ENCODE data around the gene TK2.

TK2 gene

DNA sequence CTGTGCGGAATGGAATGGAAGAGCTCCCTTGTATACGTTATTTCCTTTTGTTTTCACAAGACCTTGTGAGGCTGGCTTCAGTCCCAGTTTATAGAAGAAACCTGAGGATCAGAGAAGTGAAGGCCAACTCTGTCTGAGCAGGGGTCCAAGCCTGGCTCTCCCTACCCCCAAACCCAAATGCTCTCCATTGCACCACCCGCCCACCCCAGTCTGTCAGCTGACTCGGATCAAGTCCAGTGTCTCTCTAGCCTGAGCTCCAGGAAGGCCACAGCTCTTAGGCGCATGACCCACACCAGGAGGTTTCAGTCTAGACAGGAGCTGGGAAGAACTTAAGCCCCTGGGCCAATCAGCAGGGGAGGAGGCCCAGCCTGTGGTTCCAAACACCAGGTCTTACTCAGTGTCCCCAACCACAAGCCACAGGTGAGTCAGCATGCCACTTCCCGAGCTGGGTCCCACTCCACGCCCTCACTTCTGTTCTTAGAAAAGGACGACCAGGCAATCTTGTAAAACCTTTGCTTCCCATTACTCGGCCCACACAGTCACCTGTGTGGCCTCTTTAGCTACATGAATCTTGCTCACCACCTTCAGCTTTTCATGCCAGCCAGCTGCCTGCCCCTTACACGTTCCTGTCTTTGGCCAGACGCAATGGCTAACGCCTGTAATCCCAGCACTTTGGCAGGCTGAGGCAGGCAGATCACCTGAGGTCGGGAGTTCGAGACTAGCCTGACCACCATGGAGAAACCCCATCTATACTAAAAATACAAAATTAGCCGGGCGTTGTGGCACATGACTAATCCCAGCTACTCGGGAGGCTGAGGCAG, 27.8 kb downstream of the TK2 start:
- DNase-seq = peak; percentile 96
- no peaks in the 10 kb centered on the region for H3K9me2 ChIP-seq (replicated peaks; ENCODE audit: insufficient read depth, low read length)
- TF ChIP-seq EZH2 (optimal IDR thresholded peaks at IDR 0.05; ENCODE audit: low read depth, low read length) (no peak), EZH2phosphoT487 (IDR thresholded peaks at IDR 0.05; ENCODE audit: low read length) (no peak)
- TF ChIP-seq, protein P1, sequence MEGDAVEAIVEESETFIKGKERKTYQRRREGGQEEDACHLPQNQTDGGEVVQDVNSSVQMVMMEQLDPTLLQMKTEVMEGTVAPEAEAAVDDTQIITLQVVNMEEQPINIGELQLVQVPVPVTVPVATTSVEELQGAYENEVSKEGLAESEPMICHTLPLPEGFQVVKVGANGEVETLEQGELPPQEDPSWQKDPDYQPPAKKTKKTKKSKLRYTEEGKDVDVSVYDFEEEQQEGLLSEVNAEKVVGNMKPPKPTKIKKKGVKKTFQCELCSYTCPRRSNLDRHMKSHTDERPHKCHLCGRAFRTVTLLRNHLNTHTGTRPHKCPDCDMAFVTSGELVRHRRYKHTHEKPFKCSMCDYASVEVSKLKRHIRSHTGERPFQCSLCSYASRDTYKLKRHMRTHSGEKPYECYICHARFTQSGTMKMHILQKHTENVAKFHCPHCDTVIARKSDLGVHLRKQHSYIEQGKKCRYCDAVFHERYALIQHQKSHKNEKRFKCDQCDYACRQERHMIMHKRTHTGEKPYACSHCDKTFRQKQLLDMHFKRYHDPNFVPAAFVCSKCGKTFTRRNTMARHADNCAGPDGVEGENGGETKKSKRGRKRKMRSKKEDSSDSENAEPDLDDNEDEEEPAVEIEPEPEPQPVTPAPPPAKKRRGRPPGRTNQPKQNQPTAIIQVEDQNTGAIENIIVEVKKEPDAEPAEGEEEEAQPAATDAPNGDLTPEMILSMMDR (IDR thresholded peaks at IDR 0.05; ENCODE audit: low read length) = no peak
- H3K4me1 ChIP-seq (ENCODE audit: low read length) = peaks cover 83% of the 10 kb centered on the region
- no peaks in the 10 kb centered on the region for H4K20me1 ChIP-seq (ENCODE audit: insufficient read depth, low read length)
- peak overlapping the region; percentile 15; the same call in 1 of the 2 replicates for H3K4me3 ChIP-seq (ENCODE audit: low read length)
- peak overlapping the region; percentile 92 for H3K27ac ChIP-seq (ENCODE audit: low read length)
- H3K79me2 ChIP-seq (ENCODE audit: low read length) = peaks cover 29% of the 10 kb centered on the region
- H3F3A ChIP-seq (ENCODE audit: insufficient read depth, low read length) = peaks cover 65% of the 10 kb centered on the region
- H3K36me3 ChIP-seq (replicated peaks; ENCODE audit: insufficient read depth, low read length) = no peaks in the 10 kb centered on the region
- H3K27me3 ChIP-seq (replicated peaks; ENCODE audit: insufficient read depth, low read length) = no peaks in the 10 kb centered on the region
- H3K9ac ChIP-seq (ENCODE audit: low read length) = peak overlapping the region; percentile 66
- no peaks in the 10 kb centered on the region for H3K9me3 ChIP-seq (replicated peaks; ENCODE audit: insufficient read depth, low read length)
- peak overlapping the region; percentile 77 for H3K4me2 ChIP-seq (ENCODE audit: low read depth, low read length)
- no peak overlapping the region for H2AFZ ChIP-seq (ENCODE audit: low read length)

DNA sequence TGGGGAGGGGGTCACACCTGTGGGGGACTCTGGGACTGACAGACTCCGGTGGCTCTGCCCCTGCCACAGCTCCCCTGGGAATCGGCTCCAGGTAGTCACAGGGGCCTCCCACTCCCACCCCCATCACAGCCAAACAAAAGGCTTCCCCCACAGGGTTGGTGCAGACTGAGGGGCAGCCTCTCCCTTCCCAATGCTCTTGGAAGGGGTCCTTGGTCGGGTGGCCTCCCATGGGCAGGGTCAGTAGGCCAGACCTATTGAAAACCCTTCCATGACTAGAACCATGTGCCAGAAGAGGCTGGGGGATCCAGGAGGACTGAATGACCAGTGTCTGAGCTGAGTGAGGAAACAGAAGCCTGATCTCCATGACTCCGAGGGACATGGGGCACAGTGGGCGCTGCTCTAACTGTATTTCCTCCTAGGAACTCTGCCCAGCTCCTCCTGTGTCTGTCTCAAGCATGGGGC, 28.6 kb downstream of the TK2 start:
- peak overlapping the region; percentile 77 for H3K4me2 ChIP-seq (ENCODE audit: low read depth, low read length)
- H3K27ac ChIP-seq (ENCODE audit: low read length) = peak overlapping the region; percentile 92
- no peak overlapping the region for H2AFZ ChIP-seq (ENCODE audit: low read length)
- no peak overlapping the region for H3K4me3 ChIP-seq (ENCODE audit: low read length)
- H3K9me2 ChIP-seq (replicated peaks; ENCODE audit: insufficient read depth, low read length) = no peaks in the 10 kb centered on the region
- H3K36me3 ChIP-seq (replicated peaks; ENCODE audit: insufficient read depth, low read length) = no peaks in the 10 kb centered on the region
- no peaks in the 10 kb centered on the region for H4K20me1 ChIP-seq (ENCODE audit: insufficient read depth, low read length)
- DNase-seq = no peak
- TF ChIP-seq EZH2 (optimal IDR thresholded peaks at IDR 0.05; ENCODE audit: low read depth, low read length) (no peak), EZH2phosphoT487 (IDR thresholded peaks at IDR 0.05; ENCODE audit: low read length) (no peak)
- TF ChIP-seq, protein P1 (IDR thresholded peaks at IDR 0.05; ENCODE audit: low read length) = no peak
- peaks cover 29% of the 10 kb centered on the region for H3K79me2 ChIP-seq (ENCODE audit: low read length)
- peak overlapping the region; percentile 66 for H3K9ac ChIP-seq (ENCODE audit: low read length)
- no peaks in the 10 kb centered on the region for H3K9me3 ChIP-seq (replicated peaks; ENCODE audit: insufficient read depth, low read length)
- no peaks in the 10 kb centered on the region for H3K27me3 ChIP-seq (replicated peaks; ENCODE audit: insufficient read depth, low read length)
- peaks cover 71% of the 10 kb centered on the region for H3F3A ChIP-seq (ENCODE audit: insufficient read depth, low read length)
- H3K4me1 ChIP-seq (ENCODE audit: low read length) = peaks cover 86% of the 10 kb centered on the region

DNA sequence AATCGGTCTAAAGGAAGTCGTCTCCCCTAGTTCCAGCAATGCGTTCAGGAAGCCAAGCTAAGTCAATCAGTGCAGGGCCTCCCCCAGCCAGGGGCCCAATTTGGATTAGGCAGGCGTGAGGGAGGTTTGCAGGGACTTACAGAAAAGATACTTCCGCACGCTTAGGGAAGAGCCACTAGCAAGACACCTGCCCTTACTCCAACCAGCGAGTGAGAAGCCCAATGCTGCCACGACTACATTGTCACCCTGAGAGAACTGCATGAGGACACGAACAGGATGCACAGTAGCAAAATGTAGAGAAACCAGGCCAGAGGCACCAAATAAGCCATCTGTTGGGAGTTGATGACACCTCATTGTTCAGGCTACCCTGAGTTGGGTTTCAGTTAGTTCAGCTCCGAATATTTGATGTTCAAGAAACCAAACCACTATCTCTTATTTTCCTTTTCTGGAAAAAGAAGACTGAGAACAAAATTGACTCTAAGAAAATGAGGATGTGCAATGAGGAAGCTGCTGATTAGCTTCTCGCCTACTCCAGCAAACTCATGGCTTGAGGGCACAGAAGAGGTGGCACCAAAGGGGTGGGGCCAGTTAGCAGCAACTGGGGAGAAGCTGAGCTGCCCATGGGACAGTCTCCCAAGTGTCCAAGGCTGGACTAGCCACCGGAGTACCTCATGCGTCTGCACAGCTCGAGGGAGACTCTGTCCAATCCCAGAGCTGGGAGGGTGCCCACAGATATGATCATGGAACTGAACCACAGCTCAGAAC, 29.3 kb downstream of the TK2 start:
- H2AFZ ChIP-seq (ENCODE audit: low read length) = no peak overlapping the region
- H3F3A ChIP-seq (ENCODE audit: insufficient read depth, low read length) = peaks cover 74% of the 10 kb centered on the region
- H3K27me3 ChIP-seq (replicated peaks; ENCODE audit: insufficient read depth, low read length) = no peaks in the 10 kb centered on the region
- peak; percentile 37 for DNase-seq
- no peaks in the 10 kb centered on the region for H3K36me3 ChIP-seq (replicated peaks; ENCODE audit: insufficient read depth, low read length)
- no peak overlapping the region for H3K4me3 ChIP-seq (ENCODE audit: low read length)
- peaks cover 30% of the 10 kb centered on the region for H3K79me2 ChIP-seq (ENCODE audit: low read length)
- H3K9ac ChIP-seq (ENCODE audit: low read length) = peak overlapping the region; percentile 66; the same call in 1 of the 2 replicates
- H3K9me3 ChIP-seq (replicated peaks; ENCODE audit: insufficient read depth, low read length) = no peaks in the 10 kb centered on the region
- no peak overlapping the region for H3K4me2 ChIP-seq (ENCODE audit: low read depth, low read length)
- peaks cover 86% of the 10 kb centered on the region for H3K4me1 ChIP-seq (ENCODE audit: low read length)
- no peak for TF ChIP-seq EZH2 (optimal IDR thresholded peaks at IDR 0.05; ENCODE audit: low read depth, low read length)
- TF ChIP-seq EZH2phosphoT487 (IDR thresholded peaks at IDR 0.05; ENCODE audit: low read length) = no peak
- TF ChIP-seq, protein P1 (IDR thresholded peaks at IDR 0.05; ENCODE audit: low read length) = no peak
- no peaks in the 10 kb centered on the region for H4K20me1 ChIP-seq (ENCODE audit: insufficient read depth, low read length)
- H3K27ac ChIP-seq (ENCODE audit: low read length) = peak overlapping the region; percentile 92
- no peaks in the 10 kb centered on the region for H3K9me2 ChIP-seq (replicated peaks; ENCODE audit: insufficient read depth, low read length)

Measured in MM.1S (cell line).